B cell (primary cell): ENCODE data around the gene RGS6. TPM values are rescaled to one million over a fixed set of nuclear protein-coding genes. Genes with fewer than 3 reads are reported as not detected.

Experiments
- ATAC-seq: fragments of 200-7000 bp; cut with Tn5 transposase; one replicate; pipeline ENCODE4 v1.10.0; 2021; ENCODE audit warnings: low read depth, mild to moderate bottlenecking, moderate number of reproducible peaks, moderate library complexity
- CTCF ChIA-PET: fragments of 350-600 bp; sonication (Branson Sonifier 250); formaldehyde crosslinking; loops from one replicate; lab custom pipeline; 2021; ENCODE audit warnings: antibody characterized with exemption, inconsistent platforms; lab: Charles Lee
- POLR2A ChIA-PET: fragments of 350-600 bp; sonication (Branson Sonifier 250); formaldehyde crosslinking; loops from one replicate; lab custom pipeline; 2021; ENCODE audit warnings: antibody characterized with exemption; lab: Charles Lee
- DNase-seq: peaks from one replicate; pipeline ENCODE4 v3.0.0; 2013
- H2AFZ ChIP-seq: 2 replicates; pipeline ENCODE4 v1.6.1; 2012; ENCODE audit warnings: mild to moderate bottlenecking, low read depth, low read length; ENCODE audit not compliant: insufficient read depth, poor library complexity, severe bottlenecking
- H3K27ac ChIP-seq, 2 donors: 1 replicate in 1 of 2; 2 replicates in 1 of 2; pipeline ENCODE4 v1.5.1; 2012 to 2013; ENCODE audit warnings: low read length in 2 of 2, mild to moderate bottlenecking in 2 of 2, moderate library complexity in 1 of 2
- H3K27me3 ChIP-seq, 4 experiments: fragments of 200-600 bp in 1 of 4; sonication (generic) in 1 of 4; replicated peaks in 1 of 4; 1 replicate in 2 of 4; 2 replicates in 2 of 4; pipeline versions ENCODE4 v1.6.1 to v1.7.0; 2013 to 2016; ENCODE audit warnings: low read length in 3 of 4, mild to moderate bottlenecking in 2 of 4, mixed read lengths in 1 of 4, moderate library complexity in 1 of 4; ENCODE audit not compliant: insufficient read depth in 4 of 4, control insufficient read depth in 3 of 4; ENCODE audit errors: control extremely low read depth in 1 of 4
- H3K36me3 ChIP-seq, 2 experiments: replicated peaks in 1 of 2; 1 replicate in 1 of 2; 2 replicates in 1 of 2; pipeline versions ENCODE4 v1.6.1 to v1.7.1; 2013; ENCODE audit warnings: low read length in 1 of 2; ENCODE audit not compliant: insufficient read depth in 2 of 2, control insufficient read depth in 1 of 2; ENCODE audit errors: control extremely low read depth in 1 of 2, extremely low read depth in 1 of 2
- H3K4me1 ChIP-seq, 2 donors: fragments of 200-600 bp in 1 of 2; sonication (generic) in 1 of 2; 1 replicate in 1 of 2; 2 replicates in 1 of 2; pipeline versions ENCODE4 v1.5.1 to v1.6.1; 2013 to 2017; ENCODE audit warnings: low read length in 2 of 2; ENCODE audit not compliant: control insufficient read depth in 2 of 2, insufficient read depth in 2 of 2
- H3K4me2 ChIP-seq: replicated peaks from 2 replicates; pipeline ENCODE3; 2012; ENCODE audit warnings: mild to moderate bottlenecking, low read depth, low read length; ENCODE audit not compliant: poor library complexity, severe bottlenecking
- H3K4me3 ChIP-seq, 5 experiments: fragments of 200-600 bp in 1 of 5; sonication (generic) in 1 of 5; 1 replicate in 3 of 5; 2 replicates in 2 of 5; pipeline versions ENCODE4 v1.5.1 to v1.7.0; 2011 to 2016; ENCODE audit warnings: low read length in 4 of 5, mild to moderate bottlenecking in 4 of 5, low read depth in 2 of 5, control low read depth in 1 of 5, moderate library complexity in 1 of 5; ENCODE audit not compliant: insufficient read depth in 1 of 5; ENCODE audit errors: control extremely low read depth in 1 of 5, extremely low read depth in 1 of 5
- H3K79me2 ChIP-seq: fragments of 200-600 bp; sonication (generic); one replicate; pipeline ENCODE4 v1.6.0; 2016; ENCODE audit warnings: low read length; ENCODE audit not compliant: control insufficient read depth, insufficient read depth
- H3K9ac ChIP-seq: fragments of 200-600 bp; sonication (generic); 2 replicates; pipeline ENCODE4 v1.6.1; 2017; ENCODE audit warnings: mild to moderate bottlenecking, low read length, moderate library complexity
- H3K9me3 ChIP-seq, 3 donors: one replicate each; pipeline versions ENCODE4 v1.6.1 to v1.7.1; 2013; ENCODE audit warnings: low read length in 2 of 3; ENCODE audit not compliant: control insufficient read depth in 2 of 3, insufficient read depth in 1 of 3; ENCODE audit errors: control extremely low read depth in 1 of 3
- H4K20me1 ChIP-seq: 2 replicates; pipeline ENCODE4 v1.6.0; 2012; ENCODE audit warnings: mild to moderate bottlenecking, low read length; ENCODE audit not compliant: insufficient read depth, control insufficient read depth, poor library complexity, severe bottlenecking
- H3K27ac Mint-ChIP-seq: one replicate; pipeline ENCODE4 v1.8.0; 2021; ENCODE audit warnings: mixed read lengths
- H3K27me3 Mint-ChIP-seq: one replicate; pipeline ENCODE4 v1.8.0; 2021; ENCODE audit warnings: mixed read lengths
- H3K4me1 Mint-ChIP-seq: one replicate; pipeline ENCODE4 v1.8.0; 2021; ENCODE audit warnings: mixed read lengths
- H3K4me3 Mint-ChIP-seq: one replicate; pipeline ENCODE4 v1.8.0; 2021; ENCODE audit warnings: mixed read lengths
- H3K9me3 Mint-ChIP-seq: one replicate; pipeline ENCODE4 v1.8.0; 2022; ENCODE audit warnings: mixed read lengths; ENCODE audit not compliant: insufficient read depth
- CTCF ChIP-seq: fragments of 200-600 bp; IDR thresholded peaks from one replicate; pipeline ENCODE4 v1.8.0; 2022; ENCODE audit warnings: antibody characterized with exemption, mild to moderate bottlenecking
- EZH2 ChIP-seq: IDR thresholded peaks from 2 replicates; pipeline ENCODE4 v1.6.1; 2012; ENCODE audit warnings: borderline replicate concordance, low read depth, mild to moderate bottlenecking, moderate library complexity, low read length; ENCODE audit not compliant: insufficient read depth, poor library complexity, severe bottlenecking
- WGBS: methylation state at CpG from one replicate; pipeline ENCODE4 v1.1.5; 2013; ENCODE audit warnings: missing lambda C conversion rate; ENCODE audit not compliant: insufficient coverage; 5-methylcytosine and 5-hydroxymethylcytosine counted together
- intact Hi-C: fragments of 100-400 bp; cut with micrococcal nuclease; formaldehyde crosslinking; loops from one replicate; pipeline ENCODE4 v1.10.0; 2022
- polyA plus RNA-seq: library from polyadenylated mRNA; depleted of rRNA; stranded (reverse); fragments of >200 nt; gene quantifications from 2 replicates; pipeline ENCODE4 v1.2.3, GENCODE V29; 2012
- total RNA-seq, 2 donors: library from RNA; stranded (reverse); fragments of 120-200 nt in 1 of 2; gene quantifications; 1 replicate in 1 of 2; 2 replicates in 1 of 2; pipeline versions ENCODE4 v1.2.3 to v1.2.4, GENCODE V29; 2013 to 2022

Gene RGS6
- total and polyA plus RNA-seq, 2 donors (not counting 1 experiment from before 2014, with no cell fraction given) = 0.07 TPM; not detected in 1

GRCh38 chr14:72409047-72409446, 476.8 kb downstream of the RGS6 start:
- Histone ChIP-seq H3K4me2 (no peak overlapping the region), H3K4me1 (no peaks in the 10 kb centered on the region), H3K4me3 (no peak overlapping the region), H3K27me3 (peaks cover 0 to 5% (median 4%) of the 10 kb centered on the region in 4 experiments), H3K9ac (no peak overlapping the region), H3K9me3 (peaks cover 0 to 4% (median 2%) of the 10 kb centered on the region in 3 donors), H3K27ac (no peak overlapping the region), H3K36me3 (no peaks in the 10 kb centered on the region), H3K79me2 (no peaks in the 10 kb centered on the region), H2AFZ (no peak overlapping the region), H4K20me1 (no peaks in the 10 kb centered on the region)
- 96% methylated on average over 3 of the region's 3 CpGs for WGBS
- POLR2A ChIA-PET = no interaction called here
- CTCF ChIA-PET = no interaction called here
- no peaks in the 10 kb centered on the region for H3K4me1 Mint-ChIP-seq
- no peaks in the 10 kb centered on the region for H3K9me3 Mint-ChIP-seq
- peaks cover 12% of the 10 kb centered on the region for H3K27me3 Mint-ChIP-seq
- ATAC-seq (no peak), DNase-seq (no peak)
- TF ChIP-seq EZH2 (no peak), CTCF (no peak)
- H3K4me3 Mint-ChIP-seq = no peak overlapping the region
- intact Hi-C loops = no loop called here
- H3K27ac Mint-ChIP-seq = no peak overlapping the region

GRCh38 chr14:72416081-72416849, 484.0 kb downstream of the RGS6 start:
- CTCF ChIA-PET = interaction anchor here (1.6 kb wide), 1 partner anchor 9 kb away, joined by 4 read pairs; no protein-coding TSS in a partner anchor
- no peak overlapping the region for H3K4me3 Mint-ChIP-seq

More at GRCh38 chr14:72416081-72416849, 484.0 kb downstream of the RGS6 start:
- Mint-ChIP-seq H3K27ac (no peak overlapping the region), H3K27me3 (peaks cover 22% of the 10 kb centered on the region), H3K9me3 (peaks cover 2% of the 10 kb centered on the region), H3K4me1 (peaks cover 7% of the 10 kb centered on the region)
- H2AFZ ChIP-seq = no peak overlapping the region
- TF ChIP-seq EZH2 = no peak
- peak; percentile 6 for TF ChIP-seq CTCF
- DNase-seq (no peak), ATAC-seq (no peak)
- no CpG with 5 or more reads among the region's 2 CpGs for WGBS
- H3K4me3 ChIP-seq = no peak overlapping the region
- H3K27ac ChIP-seq = no peak overlapping the region
- H3K9ac ChIP-seq = no peak overlapping the region
- H3K36me3 ChIP-seq = no peaks in the 10 kb centered on the region
- H3K79me2 ChIP-seq = no peaks in the 10 kb centered on the region
- H3K9me3 ChIP-seq = peaks cover 0 to 13% (median 2%) of the 10 kb centered on the region in 3 donors
- H3K4me2 ChIP-seq = no peak overlapping the region
- peaks cover 0 to 3% (median under 1%) of the 10 kb centered on the region in 4 experiments for H3K27me3 ChIP-seq
- POLR2A ChIA-PET = no interaction called here
- peaks cover 0 to 5% of the 10 kb centered on the region in 2 donors for H3K4me1 ChIP-seq
- intact Hi-C loops = no loop called here
- no peaks in the 10 kb centered on the region for H4K20me1 ChIP-seq
